Tongue (tissue), 2 donors: ENCODE results near the gene ANKS1B. TPM values are rescaled to one million over a fixed set of nuclear protein-coding genes. Genes with fewer than 3 reads are reported as not detected.
"Not testable (repeated sequence)": the region's sequence is repeated elsewhere in the genome, so short reads cannot be mapped to it uniquely, and the experiment has no call there.

ENCODE experiments used
- DNase-seq: peaks from one replicate; pipeline ENCODE4 v3.0.0-alpha.2; 2015
- total RNA-seq: library from RNA; depleted of rRNA; stranded (reverse); fragments of >200 nt; gene quantifications from one replicate; pipeline ENCODE4 v1.2.3, GENCODE V29; 2014

The ANKS1B gene
- total RNA-seq, 1 donor from 2014 or later, result 16.5 TPM

- DNase-seq, result no peak
Observed at GRCh38 chr12:98808243-98808875, 1176.4 kb downstream of the ANKS1B start.

DNA sequence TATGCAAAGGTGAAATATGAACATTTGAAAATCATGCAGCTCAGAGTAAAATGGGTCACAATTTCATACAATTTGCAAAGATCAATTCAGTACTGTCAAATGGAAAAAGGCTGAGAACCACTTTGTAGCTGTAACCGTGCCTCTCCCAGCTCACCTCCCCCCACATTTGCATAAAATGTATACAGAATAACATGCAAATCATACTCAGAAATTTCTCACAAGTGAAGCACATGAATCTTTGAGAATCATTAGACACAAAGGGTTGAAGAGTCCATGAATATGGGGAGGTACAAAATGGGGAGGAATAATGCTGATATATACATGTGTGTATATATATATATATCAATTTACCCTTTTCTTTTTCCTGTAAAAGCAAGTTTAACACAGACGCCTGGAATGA lies 1177.5 kb downstream of the ANKS1B start:
- no peak for DNase-seq

- no peak for DNase-seq
Observed at GRCh38 chr12:98803468-98804209, 1181.1 kb downstream of the ANKS1B start.

DNA sequence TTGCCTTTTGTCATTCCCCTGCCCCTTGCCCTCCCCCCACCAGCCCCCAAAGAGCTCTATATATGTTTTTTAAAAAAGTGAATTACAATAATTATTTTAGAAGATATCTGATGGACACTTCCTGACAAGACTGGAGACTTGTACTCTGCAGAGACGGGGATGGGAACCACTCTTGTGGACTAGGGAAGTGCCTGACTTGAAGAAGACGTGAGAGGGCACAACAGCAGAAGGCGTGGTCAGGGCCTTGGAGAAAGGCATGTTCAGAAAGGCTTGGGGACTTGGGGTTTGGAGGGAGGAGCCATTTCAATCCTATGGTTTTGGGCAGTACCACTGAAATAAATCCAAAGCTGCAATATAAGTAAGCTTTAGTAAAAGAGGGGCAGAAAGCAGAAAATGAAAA lies 1184.9 kb downstream of the ANKS1B start:
- DNase-seq, result no peak

GRCh38 chr12:98799146-98799810 lies 1185.5 kb downstream of the ANKS1B start:
- no peak for DNase-seq

GRCh38 chr12:98797200-98797599 lies 1187.5 kb downstream of the ANKS1B start:
- no peak for DNase-seq

DNA sequence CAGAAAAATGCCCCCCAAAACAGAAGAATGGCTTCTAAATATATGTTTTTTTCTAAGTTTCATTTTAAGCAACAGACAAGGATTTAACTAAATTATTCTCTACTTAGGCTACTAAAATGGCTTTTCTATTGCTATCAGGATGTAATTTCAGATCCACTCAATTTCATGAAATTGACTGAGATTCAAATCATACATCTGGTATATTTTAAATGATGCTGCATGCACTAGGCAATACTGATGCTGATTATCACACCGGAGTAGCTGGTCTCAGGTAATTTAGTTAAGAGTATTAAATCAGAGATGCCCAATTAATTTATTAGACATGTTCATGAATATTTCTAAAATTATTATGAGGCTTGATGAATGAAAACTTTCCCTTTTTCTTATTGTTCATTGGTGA lies 1188.0 kb downstream of the ANKS1B start:
- DNase-seq, result no peak

GRCh38 chr12:98793121-98793520 lies 1191.6 kb downstream of the ANKS1B start:
- no peak for DNase-seq

GRCh38 chr12:98791406-98791805 lies 1193.3 kb downstream of the ANKS1B start:
- no peak for DNase-seq

DNA sequence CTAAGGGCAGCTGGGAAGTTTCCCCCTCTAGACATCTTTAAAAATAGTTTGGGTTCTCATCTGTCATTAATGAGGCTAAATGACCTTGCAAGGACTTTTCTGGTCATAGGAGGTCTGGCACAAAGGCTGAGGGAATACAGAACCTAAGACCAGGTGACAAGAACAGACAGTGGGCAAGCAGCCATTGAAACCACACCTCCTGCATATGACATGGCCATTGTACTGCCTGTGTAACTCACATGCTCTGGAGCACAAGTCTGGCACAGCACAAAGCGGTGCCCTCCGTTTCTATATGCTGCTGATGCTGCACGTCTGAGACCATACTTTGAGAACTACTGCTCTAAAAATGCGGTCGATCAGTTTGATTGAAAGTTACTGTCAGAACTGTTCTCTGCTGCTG lies 1196.3 kb downstream of the ANKS1B start:
- DNase-seq, result peak; percentile 42

GRCh38 chr12:98786653-98787052 lies 1198.1 kb downstream of the ANKS1B start:
- no peak for DNase-seq

DNA sequence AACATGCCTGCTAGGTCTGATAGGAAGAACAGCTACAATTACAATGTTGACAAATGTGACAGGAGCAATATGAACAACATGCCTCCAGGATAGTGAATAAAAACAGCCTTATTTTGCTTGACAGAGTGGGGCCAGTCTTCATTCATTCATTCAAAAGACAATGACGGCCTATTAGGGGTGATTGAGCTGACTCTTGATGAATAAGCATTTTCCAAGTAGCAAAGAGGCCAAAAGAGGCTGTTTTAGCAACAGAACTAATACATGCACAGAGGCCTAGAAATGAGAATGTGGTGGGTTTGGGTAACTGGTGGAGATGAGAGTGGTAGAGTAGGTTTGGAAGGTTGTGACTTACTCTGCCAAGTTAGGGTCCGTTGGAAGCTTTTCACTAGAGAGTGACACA lies 1201.3 kb downstream of the ANKS1B start:
- DNase-seq, result no peak

- no peak for DNase-seq
Observed at GRCh38 chr12:98780261-98780660, 1204.5 kb downstream of the ANKS1B start.

DNA sequence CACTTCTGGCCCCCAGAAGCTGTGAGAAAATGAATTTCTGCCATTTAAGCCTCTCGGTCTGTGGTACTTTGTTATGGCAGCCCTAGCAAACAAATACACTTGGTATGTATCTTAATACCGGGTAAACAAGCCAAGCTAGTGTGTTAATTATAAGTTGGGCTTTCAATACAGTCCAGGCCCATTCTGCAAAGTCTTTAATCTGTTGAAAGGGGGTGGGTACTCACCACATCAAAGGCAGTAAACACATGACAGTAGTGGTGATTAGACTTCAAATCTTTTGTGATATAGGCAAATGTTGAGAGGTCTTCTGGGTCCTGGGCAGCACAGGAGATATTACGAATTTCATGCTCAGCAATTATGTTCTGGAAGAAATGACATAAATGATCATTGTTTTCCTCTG lies 1211.9 kb downstream of the ANKS1B start:
- no peak for DNase-seq

DNA sequence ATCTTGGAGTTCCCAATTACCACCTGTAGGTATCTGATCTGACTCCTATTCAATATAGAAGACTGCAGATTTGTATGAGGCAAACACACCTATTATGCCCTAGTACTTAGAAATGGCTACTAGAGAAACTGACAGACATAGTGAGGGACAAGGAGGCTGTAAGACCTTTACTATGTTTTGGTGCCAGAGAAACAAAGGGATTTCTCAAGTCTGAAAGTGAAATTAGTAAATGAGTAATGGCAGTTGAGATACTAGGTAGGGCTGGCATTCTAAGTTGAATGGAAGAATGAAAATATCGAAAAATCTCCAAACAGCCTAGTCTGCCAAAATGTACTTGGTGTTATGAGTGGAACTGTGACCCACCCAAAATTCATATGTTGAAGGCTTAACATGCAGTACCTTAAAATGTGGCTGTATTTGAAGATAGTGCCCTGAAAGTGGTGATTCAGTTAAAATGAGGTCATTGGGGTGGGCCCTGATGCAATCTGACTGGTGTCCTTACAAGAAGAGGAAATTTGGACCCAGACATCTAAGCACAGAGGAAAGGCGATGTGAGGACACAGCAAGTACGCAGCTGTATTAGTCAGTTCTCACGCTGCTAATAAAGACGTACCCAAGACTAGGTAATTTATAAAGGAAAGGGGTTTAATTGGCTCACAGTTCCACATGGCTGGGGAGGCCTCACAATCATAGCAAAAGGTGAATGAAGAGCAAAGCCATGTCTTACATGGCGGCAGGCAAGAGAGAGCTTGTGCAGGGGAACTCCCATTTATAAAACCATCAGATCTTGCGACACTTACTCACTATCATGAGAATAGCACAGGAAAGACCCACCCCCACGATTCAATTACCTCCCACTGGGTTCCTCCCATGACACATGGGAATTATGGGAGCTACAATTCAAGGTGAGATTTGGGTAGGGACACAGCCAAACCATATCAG lies 1212.7 kb downstream of the ANKS1B start:
- no peak for DNase-seq

GRCh38 chr12:98770230-98770629 lies 1214.5 kb downstream of the ANKS1B start:
- peak; percentile 33 for DNase-seq

GRCh38 chr12:98769068-98769467 lies 1215.7 kb downstream of the ANKS1B start:
- no peak for DNase-seq

DNA sequence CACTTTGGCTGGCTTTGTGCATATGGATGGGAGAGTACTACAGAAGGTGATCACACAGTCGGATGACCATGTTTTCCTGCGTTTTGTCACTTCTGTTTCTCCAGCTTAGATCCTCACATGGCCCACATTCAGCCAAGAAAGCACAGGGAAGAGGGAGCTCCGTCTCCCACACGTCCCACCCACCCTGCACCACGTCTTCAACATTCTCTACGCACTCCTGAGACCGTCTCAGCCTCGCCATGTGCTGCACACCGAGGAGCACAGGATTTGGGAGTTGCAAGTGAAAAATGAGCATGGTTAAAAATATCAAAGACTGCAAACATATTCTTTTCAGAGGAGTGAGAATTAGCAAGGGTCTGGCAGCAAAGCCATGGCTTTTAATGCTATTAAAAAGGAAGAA lies 1217.5 kb downstream of the ANKS1B start:
- DNase-seq, result no peak

DNA sequence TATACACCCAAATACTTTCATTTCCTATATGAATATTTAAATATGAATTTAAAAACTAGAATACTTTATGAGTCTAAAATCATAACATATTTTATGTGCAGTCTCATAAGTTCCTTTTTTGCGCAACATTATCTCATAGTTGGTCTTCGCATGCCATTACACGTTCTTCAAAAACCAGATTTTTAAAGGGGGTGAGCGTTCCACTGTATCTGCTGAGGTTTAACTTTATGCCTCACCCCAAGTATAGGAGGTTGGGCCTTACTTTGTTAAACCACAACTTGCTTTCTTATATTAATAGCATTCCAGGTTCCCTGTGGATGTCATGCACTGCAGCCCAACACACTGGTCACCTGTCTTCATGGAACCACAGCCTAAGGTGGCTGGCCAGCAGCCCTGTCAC lies 1221.1 kb downstream of the ANKS1B start:
- DNase-seq, result no peak

- no peak for DNase-seq
Observed at GRCh38 chr12:98758331-98758730, 1226.4 kb downstream of the ANKS1B start.

DNA sequence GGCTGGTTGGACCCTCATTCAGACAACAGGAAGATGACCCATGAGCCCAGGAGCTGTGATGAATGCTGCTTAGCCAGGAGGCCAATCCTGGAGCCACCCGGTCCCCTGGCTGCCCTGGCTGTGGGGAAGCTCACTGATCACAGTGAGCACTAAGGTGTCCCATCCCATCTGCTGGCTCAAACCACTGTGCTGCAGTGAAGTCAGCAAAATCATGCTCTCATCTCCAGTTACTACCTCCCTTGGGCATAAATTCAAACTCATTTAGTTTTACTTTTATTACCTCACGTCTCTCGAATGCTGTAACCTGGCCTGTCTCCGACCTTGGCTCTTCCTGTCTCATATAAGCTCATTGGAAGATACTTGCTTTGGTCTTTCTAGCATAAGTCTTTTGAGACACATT lies 1227.3 kb downstream of the ANKS1B start:
- DNase-seq, result no peak

DNA sequence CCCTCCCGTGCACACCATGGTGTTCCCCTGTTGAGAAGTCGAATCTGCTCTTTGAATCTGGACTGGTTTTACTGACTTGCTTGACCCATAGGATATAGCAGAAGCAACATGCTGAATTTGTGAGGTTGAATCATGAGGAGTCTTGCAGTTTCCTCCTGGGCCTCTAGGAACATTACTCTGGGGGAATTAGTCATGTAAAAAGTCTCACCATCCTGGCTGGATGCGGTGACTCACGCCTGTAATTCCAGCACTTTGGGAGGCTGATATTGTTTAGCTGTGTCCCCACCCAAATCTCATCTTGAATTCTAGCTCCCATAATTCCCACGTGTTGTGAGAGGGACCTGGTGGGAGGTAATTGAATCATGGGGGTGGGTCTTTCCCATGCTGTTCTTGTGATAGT lies 1228.9 kb downstream of the ANKS1B start:
- not testable (repeated sequence) for DNase-seq
